Chondrocyte (in vitro differentiated cells): Measurements from ENCODE around the gene OR2AJ1. TPM values are rescaled to one million over a fixed set of nuclear protein-coding genes. Genes with fewer than 3 reads are reported as not detected.
"Not testable (repeated sequence)": the region's sequence is repeated elsewhere in the genome, so short reads cannot be mapped to it uniquely, and the experiment has no call there.

Source experiments
- DNase-seq: peaks from one replicate; pipeline ENCODE4 v3.0.0; 2021; ENCODE audit warnings: mixed read lengths, low spot score
- H3K27ac Mint-ChIP-seq: one replicate; pipeline ENCODE4 v1.8.0; 2021; ENCODE audit warnings: mild to moderate bottlenecking, moderate library complexity, mixed read lengths; ENCODE audit not compliant: unreplicated experiment
- H3K27me3 Mint-ChIP-seq: 2 replicates; pipeline ENCODE4 v1.8.0; 2021; ENCODE audit warnings: low read depth, mixed read lengths
- H3K36me3 Mint-ChIP-seq: 2 replicates; pipeline ENCODE4 v1.8.0; 2021; ENCODE audit warnings: low read depth, mixed read lengths
- H3K4me1 Mint-ChIP-seq: 2 replicates; pipeline ENCODE4 v1.8.0; 2021; ENCODE audit warnings: low read depth, mild to moderate bottlenecking, mixed read lengths
- H3K4me3 Mint-ChIP-seq: one replicate; pipeline ENCODE4 v1.8.0; 2021; ENCODE audit warnings: mild to moderate bottlenecking, moderate library complexity, mixed read lengths; ENCODE audit not compliant: unreplicated experiment
- H3K9me3 Mint-ChIP-seq: 2 replicates; pipeline ENCODE4 v1.8.0; 2021; ENCODE audit warnings: low read depth, mixed read lengths
- total RNA-seq: library from RNA; stranded (reverse); gene quantifications from 3 replicates; pipeline ENCODE4 v1.2.1, GENCODE V29; 2021
- TF ChIP-seq, protein P1 (sequence below): fragments of 200-600 bp; sonication (generic); IDR thresholded peaks from 2 replicates; pipeline ENCODE4 v1.5.0; 2021; ENCODE audit warnings: antibody characterized with exemption, mild to moderate bottlenecking, moderate library complexity

Gene OR2AJ1
- total RNA-seq, 1 donor from 2014 or later, result not detected

DNA sequence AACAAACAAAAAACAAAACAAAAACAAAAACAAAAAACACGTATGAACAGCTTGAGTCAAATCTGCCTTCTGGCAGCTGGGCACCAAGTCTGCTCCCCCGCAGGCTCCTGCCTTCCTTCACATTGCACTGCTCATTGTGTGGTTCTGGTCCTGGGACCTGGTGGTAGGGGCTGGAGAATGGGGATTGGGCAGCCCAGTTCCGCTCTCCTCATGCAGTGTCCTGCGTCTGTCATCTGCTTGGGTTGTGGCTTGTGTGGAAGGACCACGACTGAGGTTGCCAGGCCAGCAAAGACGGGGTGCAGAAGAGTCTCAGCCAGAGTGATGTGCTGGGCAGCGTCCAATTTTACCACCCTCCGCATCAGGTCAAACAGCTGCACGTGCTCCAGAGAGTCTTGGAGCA, 11.1 kb downstream of the OR2AJ1 start:
- Mint-ChIP-seq H3K4me1 (no peaks in the 10 kb centered on the region), H3K4me3 (no peak overlapping the region), H3K9me3 (peaks cover 13% of the 10 kb centered on the region)

DNA sequence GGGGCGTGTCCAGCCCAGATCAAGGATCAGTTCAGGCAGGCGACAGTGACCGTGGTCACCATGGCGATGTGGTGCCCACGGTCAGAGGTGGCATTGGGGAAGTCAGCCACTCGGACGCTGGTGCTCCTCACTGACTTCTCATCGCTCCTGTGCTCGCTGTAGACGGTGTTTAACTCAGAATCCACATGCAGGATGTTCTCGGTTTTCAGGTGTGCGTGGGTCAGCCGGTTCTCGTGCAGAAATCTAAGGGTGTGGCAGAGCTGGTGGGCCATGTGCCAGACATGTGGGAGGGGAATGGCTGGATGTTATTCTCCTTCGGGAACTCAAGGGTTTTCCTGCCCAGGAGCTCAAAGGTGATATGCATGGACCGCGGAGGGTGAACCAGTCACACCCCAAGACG, 11.7 kb downstream of the OR2AJ1 start:
- H3K27ac Mint-ChIP-seq, result no peak overlapping the region
- H3K9me3 Mint-ChIP-seq, result peaks cover 11% of the 10 kb centered on the region
- TF ChIP-seq, protein P1, sequence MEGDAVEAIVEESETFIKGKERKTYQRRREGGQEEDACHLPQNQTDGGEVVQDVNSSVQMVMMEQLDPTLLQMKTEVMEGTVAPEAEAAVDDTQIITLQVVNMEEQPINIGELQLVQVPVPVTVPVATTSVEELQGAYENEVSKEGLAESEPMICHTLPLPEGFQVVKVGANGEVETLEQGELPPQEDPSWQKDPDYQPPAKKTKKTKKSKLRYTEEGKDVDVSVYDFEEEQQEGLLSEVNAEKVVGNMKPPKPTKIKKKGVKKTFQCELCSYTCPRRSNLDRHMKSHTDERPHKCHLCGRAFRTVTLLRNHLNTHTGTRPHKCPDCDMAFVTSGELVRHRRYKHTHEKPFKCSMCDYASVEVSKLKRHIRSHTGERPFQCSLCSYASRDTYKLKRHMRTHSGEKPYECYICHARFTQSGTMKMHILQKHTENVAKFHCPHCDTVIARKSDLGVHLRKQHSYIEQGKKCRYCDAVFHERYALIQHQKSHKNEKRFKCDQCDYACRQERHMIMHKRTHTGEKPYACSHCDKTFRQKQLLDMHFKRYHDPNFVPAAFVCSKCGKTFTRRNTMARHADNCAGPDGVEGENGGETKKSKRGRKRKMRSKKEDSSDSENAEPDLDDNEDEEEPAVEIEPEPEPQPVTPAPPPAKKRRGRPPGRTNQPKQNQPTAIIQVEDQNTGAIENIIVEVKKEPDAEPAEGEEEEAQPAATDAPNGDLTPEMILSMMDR, result no peak
- no peaks in the 10 kb centered on the region for H3K36me3 Mint-ChIP-seq
- H3K27me3 Mint-ChIP-seq, result peaks cover 2% of the 10 kb centered on the region
- H3K4me3 Mint-ChIP-seq, result no peak overlapping the region
- peak; percentile 73 for DNase-seq
- no peaks in the 10 kb centered on the region for H3K4me1 Mint-ChIP-seq

More for the DNA sequence above, 11.1 kb downstream of the OR2AJ1 start:
- no peak for DNase-seq
- H3K27me3 Mint-ChIP-seq, result peaks cover 2% of the 10 kb centered on the region
- no peaks in the 10 kb centered on the region for H3K36me3 Mint-ChIP-seq
- TF ChIP-seq, protein P1, result no peak
- H3K27ac Mint-ChIP-seq, result no peak overlapping the region

DNA sequence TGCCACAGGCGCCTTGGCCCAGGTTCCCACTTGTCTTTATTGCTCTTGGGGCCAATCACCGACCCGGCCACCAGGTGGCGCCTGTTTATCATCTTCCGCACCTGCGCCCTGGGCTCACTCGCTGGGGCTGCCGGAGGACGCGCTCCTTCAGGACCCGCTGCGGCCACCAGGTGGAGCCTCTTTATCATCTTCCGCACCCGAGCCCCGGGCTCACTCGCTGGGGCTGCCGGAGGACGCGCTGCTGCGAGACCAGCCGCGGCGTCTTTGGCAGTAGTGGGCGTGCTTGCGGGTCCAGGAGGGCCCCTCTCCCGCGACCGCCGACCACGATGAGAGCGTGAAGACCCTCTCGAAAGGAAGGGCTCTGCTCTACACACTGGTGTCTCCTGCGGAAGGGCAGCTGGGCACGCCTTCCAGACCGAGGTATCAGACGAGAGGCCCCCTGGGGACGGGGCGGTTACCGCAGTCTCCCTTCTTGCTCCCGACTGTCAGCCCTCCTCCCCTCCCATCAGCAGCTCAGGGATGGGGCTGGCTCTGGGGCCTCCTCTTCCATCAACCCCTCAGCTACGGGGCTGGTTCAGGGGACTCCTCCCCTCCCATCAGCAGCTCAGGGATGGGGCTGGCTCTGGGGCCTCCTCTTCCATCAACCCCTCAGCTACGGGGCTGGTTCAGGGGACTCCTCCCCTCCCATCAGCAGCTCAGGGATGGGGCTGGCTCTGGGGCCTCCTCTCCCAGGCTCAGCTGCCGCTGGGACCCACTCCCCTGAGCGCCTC, 12.5 kb downstream of the OR2AJ1 start:
- H3K9me3 Mint-ChIP-seq, H3K4me1 Mint-ChIP-seq, H3K27me3 Mint-ChIP-seq, H3K36me3 Mint-ChIP-seq, H3K27ac Mint-ChIP-seq: not testable (repeated sequence)
- DNase-seq, result peak; percentile 89
- H3K4me3 Mint-ChIP-seq, result peak overlapping the region; percentile 54
- TF ChIP-seq, protein P1, result peak; percentile 68

DNA sequence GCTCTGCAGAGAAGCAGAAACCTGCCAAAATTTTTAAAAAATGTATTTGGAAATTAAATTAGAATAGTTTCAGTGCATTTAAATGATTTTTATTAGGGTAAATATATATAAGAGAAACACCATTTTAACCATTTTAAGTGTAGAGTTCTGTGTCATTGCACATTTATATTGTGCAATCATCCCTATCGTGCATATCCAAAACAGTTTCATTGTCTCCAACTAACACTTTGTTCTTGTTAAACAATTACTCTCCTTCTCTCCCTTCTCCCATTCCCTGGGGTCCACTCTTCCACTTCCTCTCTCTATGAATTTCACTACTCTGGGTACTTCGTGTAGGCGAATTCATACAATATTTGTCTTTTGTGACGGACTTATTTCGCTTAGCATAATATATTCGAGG, 17.9 kb downstream of the OR2AJ1 start:
- Mint-ChIP-seq H3K4me3 (no peak overlapping the region), H3K27ac (no peak overlapping the region), H3K36me3 (no peaks in the 10 kb centered on the region), H3K4me1 (no peaks in the 10 kb centered on the region), H3K27me3 (no peaks in the 10 kb centered on the region), H3K9me3 (peaks cover 28% of the 10 kb centered on the region)
- TF ChIP-seq, protein P1, result no peak
- DNase-seq, result no peak

DNA sequence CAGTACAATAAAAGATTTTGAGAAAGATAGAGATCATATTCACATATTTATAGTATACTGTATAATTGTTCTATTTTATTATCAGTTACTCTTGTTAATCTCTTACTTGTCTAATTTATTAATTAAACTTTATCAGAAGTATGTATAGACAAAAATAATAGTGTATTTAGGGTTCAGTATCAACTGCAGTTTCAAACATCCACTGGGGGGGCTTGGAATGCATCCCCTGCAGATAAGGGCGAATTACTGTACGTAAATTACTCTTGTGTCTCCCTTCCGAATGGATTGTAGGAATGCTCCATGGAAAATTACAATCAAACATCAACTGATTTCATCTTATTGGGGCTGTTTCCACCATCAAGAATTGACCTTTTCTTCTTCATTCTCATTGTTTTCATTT, 23.9 kb downstream of the OR2AJ1 start, which contains the start of gene OR2L8:
Gene OR2L8, plus strand, starts transcription at position 301 of the 400 bp plus-strand sequence. Its CDS starts 0 bp downstream, at position 301.
- DNase-seq, result no peak
- H3K4me1 Mint-ChIP-seq, result no peaks in the 10 kb centered on the region
- H3K36me3 Mint-ChIP-seq, result no peaks in the 10 kb centered on the region
- H3K9me3 Mint-ChIP-seq, result peaks cover 48% of the 10 kb centered on the region
- no peak within 1 kb of the TSS for H3K27ac Mint-ChIP-seq
- H3K27me3 Mint-ChIP-seq, result no peaks in the 10 kb centered on the region
- TF ChIP-seq, protein P1, result no peak
- H3K4me3 Mint-ChIP-seq, result no peak within 1 kb of the TSS
